Measurements from ENCODE around the gene LDB1. TPM values are rescaled to one million over a fixed set of nuclear protein-coding genes. Genes with fewer than 3 reads are reported as not detected.
A peak's percentile ranks its signal among the peaks of the same experiment; 100 is the strongest.

Gene LDB1
- total RNA-seq, 1 donor: 56.1 TPM

DNA sequence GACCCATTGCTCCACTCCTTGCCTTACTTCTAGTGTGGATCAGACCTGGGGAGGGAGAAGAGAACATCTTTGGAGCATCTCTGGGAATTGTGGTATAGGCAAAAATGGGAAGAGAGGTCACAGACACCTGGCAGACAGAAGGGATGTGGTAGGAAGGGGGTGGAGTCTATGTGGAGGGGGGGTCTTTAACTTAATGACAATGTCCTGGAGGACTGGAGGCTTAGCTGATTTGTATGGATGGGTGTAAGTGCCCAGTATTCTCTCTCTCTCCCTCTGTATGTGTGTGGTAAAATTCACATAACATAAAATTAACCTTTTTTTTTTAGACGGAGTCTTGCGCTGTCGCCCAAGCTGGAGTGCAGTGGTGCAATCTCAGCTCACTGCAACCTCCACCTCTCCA is 3.1 kb upstream of the LDB1 start:
- no peak for DNase-seq (ENCODE audit: low read depth)
- TF ChIP-seq CTCF (IDR thresholded peaks at IDR 0.05; ENCODE audit: insufficient read depth, low read depth, low read length): no peak
- no peak overlapping the region for H3K4me3 ChIP-seq (ENCODE audit: low read depth, low read length)

GRCh38 chr10:102122450-102122849 is 2.3 kb upstream of the LDB1 start:
- TF ChIP-seq CTCF (IDR thresholded peaks at IDR 0.05; ENCODE audit: insufficient read depth, low read depth, low read length): no peak

DNA sequence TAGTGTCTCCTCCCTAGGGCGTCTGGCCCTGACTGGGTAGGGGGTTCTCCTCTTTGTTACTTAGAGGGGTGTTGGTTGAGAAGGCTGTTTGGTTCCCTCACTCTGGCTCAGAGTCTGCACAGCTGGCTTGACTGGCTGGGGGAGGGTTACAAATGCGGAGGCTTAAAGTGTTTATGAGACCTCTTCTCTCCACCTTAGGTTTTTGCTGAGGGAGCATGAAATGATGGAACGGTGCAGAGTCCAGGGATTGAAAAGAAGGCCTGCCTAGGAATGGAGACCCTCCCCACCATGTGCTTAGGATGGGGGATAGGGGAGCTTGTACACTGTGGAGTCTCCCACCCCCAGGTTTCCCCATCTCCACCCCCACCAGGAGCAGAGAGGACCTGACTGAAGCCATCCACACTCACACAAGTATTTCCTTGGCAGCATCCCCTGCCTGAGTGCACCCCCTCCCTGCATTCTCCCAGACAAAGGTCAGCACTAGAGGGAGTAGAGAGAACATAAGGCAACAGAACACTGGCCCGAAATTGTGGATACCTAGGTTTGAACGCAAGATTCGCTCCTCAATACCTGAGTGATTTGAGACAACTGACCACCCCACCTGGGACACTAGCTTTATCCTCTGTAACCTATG is 1.7 kb upstream of the LDB1 start:
- peak overlapping the region; percentile 73 for H3K4me3 ChIP-seq (ENCODE audit: low read depth, low read length)
- TF ChIP-seq CTCF (IDR thresholded peaks at IDR 0.05; ENCODE audit: insufficient read depth, low read depth, low read length): peak; percentile 38
- DNase-seq (ENCODE audit: low read depth): peak; percentile 78

More at GRCh38 chr10:102122450-102122849, 2.3 kb upstream of the LDB1 start:
- DNase-seq (ENCODE audit: low read depth): no peak
- H3K4me3 ChIP-seq (ENCODE audit: low read depth, low read length): no peak overlapping the region

GRCh38 chr10:102120991-102121738 is 997 bp upstream of the LDB1 start:
- TF ChIP-seq CTCF (IDR thresholded peaks at IDR 0.05; ENCODE audit: insufficient read depth, low read depth, low read length): no peak
- peak; percentile 95 for DNase-seq (ENCODE audit: low read depth)
- H3K4me3 ChIP-seq (ENCODE audit: low read depth, low read length): peak overlapping the region; percentile 73

GRCh38 chr10:102119417-102120141 is 589 bp downstream of the LDB1 start:
- DNase-seq (ENCODE audit: low read depth): peak; percentile 66
- TF ChIP-seq CTCF (IDR thresholded peaks at IDR 0.05; ENCODE audit: insufficient read depth, low read depth, low read length): no peak
- peak overlapping the region; percentile 73 for H3K4me3 ChIP-seq (ENCODE audit: low read depth, low read length)

- H3K4me3 ChIP-seq (ENCODE audit: low read depth, low read length): peak overlapping the region; percentile 73
- DNase-seq (ENCODE audit: low read depth): peak; percentile 50
- TF ChIP-seq CTCF (IDR thresholded peaks at IDR 0.05; ENCODE audit: insufficient read depth, low read depth, low read length): no peak
These were observed 1.3 kb downstream of the LDB1 start for GRCh38 chr10:102118867-102119266.
